ENCODE measurements around the gene REG1B. TPM values are rescaled to one million over a fixed set of nuclear protein-coding genes. Genes with fewer than 3 reads are reported as not detected.

The REG1B gene
- polyA plus RNA-seq, 3 donors = not detected

GRCh38 chr2:79085382-79085781 lies 2.4 kb downstream of the REG1B start:
- Histone ChIP-seq H3K27me3 (ENCODE audit: control insufficient read depth in 2 of 2, insufficient read depth in 2 of 2, low read length in 2 of 2) (no peaks in the 10 kb centered on the region), H3K4me1 (ENCODE audit: control insufficient read depth in 1 of 2, insufficient read depth in 2 of 2, low read length in 2 of 2) (no peaks in the 10 kb centered on the region), H4K20me1 (ENCODE audit: insufficient read depth, low read length) (no peaks in the 10 kb centered on the region), H3K9me3 (replicated peaks in 1 of 2; ENCODE audit: control insufficient read depth in 1 of 2, insufficient read depth in 1 of 2, low read length in 2 of 2) (peaks cover 5 to 11% of the 10 kb centered on the region in 2 donors), H3K4me3 (replicated peaks in 1 of 3; ENCODE audit: low read depth in 2 of 3, low read length in 3 of 3) (no peak overlapping the region), H3K9ac (ENCODE audit: insufficient read depth, low read length, poor library complexity, severe bottlenecking) (no peak overlapping the region), H3K79me2 (ENCODE audit: insufficient read depth, low read length) (no peaks in the 10 kb centered on the region), H2AFZ (ENCODE audit: insufficient read depth, low read depth, low read length, poor library complexity, severe bottlenecking) (no peak overlapping the region), H3K4me2 (replicated peaks; ENCODE audit: extremely low read depth, low read length, poor library complexity, severe bottlenecking) (no peak overlapping the region), H3K27ac (ENCODE audit: low read depth in 1 of 2, low read length in 2 of 2) (no peak overlapping the region), H3K36me3 (replicated peaks in 1 of 2; ENCODE audit: control insufficient read depth in 1 of 2, insufficient read depth in 2 of 2, low read length in 2 of 2) (no peaks in the 10 kb centered on the region)
- H3K4me1 Mint-ChIP-seq = no peaks in the 10 kb centered on the region
- no peak for DNase-seq
- no peak overlapping the region for H3K27ac Mint-ChIP-seq
- H3K27me3 Mint-ChIP-seq (ENCODE audit: low read depth in 3 of 3) = no peaks in the 10 kb centered on the region
- 80% methylated on average over 2 of the region's 3 CpGs for WGBS (ENCODE audit: insufficient coverage)
- H3K36me3 Mint-ChIP-seq = no peaks in the 10 kb centered on the region
- intact Hi-C loops (cut with micrococcal nuclease) = no loop called here
- TF ChIP-seq CTCF (IDR thresholded peaks at IDR 0.05) = no peak
- peaks cover 3 to 13% (median 6%) of the 10 kb centered on the region in 7 donors for H3K9me3 Mint-ChIP-seq
- no peak overlapping the region for H3K4me3 Mint-ChIP-seq

GRCh38 chr2:79084495-79085135 lies 3.2 kb downstream of the REG1B start:
- Histone ChIP-seq H3K27me3 (ENCODE audit: control insufficient read depth in 2 of 2, insufficient read depth in 2 of 2, low read length in 2 of 2) (no peaks in the 10 kb centered on the region), H3K4me2 (replicated peaks; ENCODE audit: extremely low read depth, low read length, poor library complexity, severe bottlenecking) (no peak overlapping the region), H3K4me1 (ENCODE audit: control insufficient read depth in 1 of 2, insufficient read depth in 2 of 2, low read length in 2 of 2) (no peaks in the 10 kb centered on the region), H3K9me3 (replicated peaks in 1 of 2; ENCODE audit: control insufficient read depth in 1 of 2, insufficient read depth in 1 of 2, low read length in 2 of 2) (peaks cover 5 to 11% of the 10 kb centered on the region in 2 donors), H4K20me1 (ENCODE audit: insufficient read depth, low read length) (no peaks in the 10 kb centered on the region), H3K9ac (ENCODE audit: insufficient read depth, low read length, poor library complexity, severe bottlenecking) (no peak overlapping the region), H3K36me3 (replicated peaks in 1 of 2; ENCODE audit: control insufficient read depth in 1 of 2, insufficient read depth in 2 of 2, low read length in 2 of 2) (no peaks in the 10 kb centered on the region), H3K27ac (ENCODE audit: low read depth in 1 of 2, low read length in 2 of 2) (no peak overlapping the region), H3K4me3 (replicated peaks in 1 of 3; ENCODE audit: low read depth in 2 of 3, low read length in 3 of 3) (no peak overlapping the region), H3K79me2 (ENCODE audit: insufficient read depth, low read length) (no peaks in the 10 kb centered on the region), H2AFZ (ENCODE audit: insufficient read depth, low read depth, low read length, poor library complexity, severe bottlenecking) (no peak overlapping the region)
- Mint-ChIP-seq H3K4me3 (no peak overlapping the region), H3K36me3 (no peaks in the 10 kb centered on the region), H3K4me1 (no peaks in the 10 kb centered on the region), H3K9me3 (peaks cover 3 to 15% (median 6%) of the 10 kb centered on the region in 7 donors), H3K27me3 (ENCODE audit: low read depth in 3 of 3) (no peaks in the 10 kb centered on the region), H3K27ac (no peak overlapping the region)
- intact Hi-C loops (cut with micrococcal nuclease) = no loop called here
- no peak for DNase-seq
- no CpG with 5 or more reads among the region's 3 CpGs for WGBS (ENCODE audit: insufficient coverage)
- TF ChIP-seq CTCF (IDR thresholded peaks at IDR 0.05) = no peak

Measured in CD14-positive monocyte (primary cell).